NT2/D1 (cell line): ENCODE measurements around the gene HNRNPA0.

Experiments
- SUZ12 ChIP-seq: IDR thresholded peaks from 2 replicates; pipeline ENCODE4 v1.6.1; 2011; ENCODE audit not compliant: insufficient read length, insufficient read depth; ENCODE audit errors: extremely low read depth
- ZNF274 ChIP-seq: IDR thresholded peaks from 2 replicates; pipeline ENCODE4 v1.6.1; 2011; ENCODE audit warnings: mild to moderate bottlenecking, low read depth, low read length

GRCh38 chr5:137791387-137791786 lies 37.2 kb upstream of the HNRNPA0 start:
- no peak for TF ChIP-seq ZNF274
- no peak for TF ChIP-seq SUZ12
